ENCODE results near the gene ZNF511.

Gene ZNF511

GRCh38 chr10:133329491-133330202, 20.9 kb downstream of the ZNF511 start:
- Histone ChIP-seq H3K27ac (ENCODE audit: extremely low read depth, low read depth, low read length) (no peak overlapping the region), H3K4me3 (ENCODE audit: low read depth, low read length) (no peak overlapping the region), H3K4me1 (ENCODE audit: control insufficient read depth, insufficient read depth, low read length) (peaks cover 11% of the 10 kb centered on the region), H3K9me3 (ENCODE audit: control insufficient read depth, insufficient read depth, low read depth, low read length) (no peaks in the 10 kb centered on the region), H3K36me3 (ENCODE audit: control insufficient read depth in 2 of 2, insufficient read depth in 1 of 2, low read length in 2 of 2) (no peaks in the 10 kb centered on the region)
- CTCF ChIA-PET: interaction anchor here (0.6 to 2.6 kb wide), 44 partner anchors 9 to 1060 kb away, joined by 3 to 27 read pairs (median 4); partner anchors contain the start of gene PRAP1
- POLR2A ChIA-PET: interaction anchor here (0.6 to 1.1 kb wide), 3 partner anchors 22 to 73 kb away, joined by 3 to 5 read pairs (median 5); partner anchors contain the start of gene ECHS1
- TF ChIP-seq ZNF658 (tag by site-specific recombination; IDR thresholded peaks at IDR 0.05) (no peak), ZFP69B (tag by site-specific recombination; IDR thresholded peaks at IDR 0.05) (peak; percentile 97), ZNF777 (tag by site-specific recombination; IDR thresholded peaks at IDR 0.05; ENCODE audit: borderline replicate concordance) (no peak), ZFP3 (tag by site-specific recombination; IDR thresholded peaks at IDR 0.05; ENCODE audit: low read depth) (no peak), SETDB1 (IDR thresholded peaks at IDR 0.05; ENCODE audit: insufficient read length, low read length) (no peak), RBAK (tag by site-specific recombination; IDR thresholded peaks at IDR 0.05) (no peak), ZBTB26 (tag by site-specific recombination; optimal IDR thresholded peaks at IDR 0.05) (peak; percentile 50), SP2 (tag by site-specific recombination; IDR thresholded peaks at IDR 0.05) (peak; percentile 13; the same call in 1 of the 2 replicates), PATZ1 (tag by site-specific recombination; IDR thresholded peaks at IDR 0.05) (peak; percentile 42; the same call in 1 of the 2 replicates), ZNF37A (tag by site-specific recombination; IDR thresholded peaks at IDR 0.05) (no peak), ZNF169 (tag by site-specific recombination; IDR thresholded peaks at IDR 0.05) (no peak), KLF8 (tag by site-specific recombination; IDR thresholded peaks at IDR 0.05) (no peak), ZNF501 (tag by site-specific recombination; IDR thresholded peaks at IDR 0.05) (no peak), SP7 (tag by site-specific recombination; IDR thresholded peaks at IDR 0.05) (peak; percentile 56; the same call in 1 of the 2 replicates), ZNF549 (tag by site-specific recombination; IDR thresholded peaks at IDR 0.05) (no peak), ZBTB8A (tag by site-specific recombination; IDR thresholded peaks at IDR 0.05) (peak; percentile 89), INSM2 (tag by site-specific recombination; IDR thresholded peaks at IDR 0.05) (no peak), ZNF184 (tag by site-specific recombination; IDR thresholded peaks at IDR 0.05) (no peak), SCRT1 (tag by site-specific recombination; IDR thresholded peaks at IDR 0.05; ENCODE audit: borderline replicate concordance) (no peak), ZNF707 (tag by site-specific recombination; IDR thresholded peaks at IDR 0.05) (no peak), ZBTB44 (tag by site-specific recombination; IDR thresholded peaks at IDR 0.05) (no peak), ZBTB1 (tag by site-specific recombination; IDR thresholded peaks at IDR 0.05) (no peak), MZF1 (tag by site-specific recombination; IDR thresholded peaks at IDR 0.05; ENCODE audit: borderline replicate concordance) (no peak), ZNF830 (tag by site-specific recombination; IDR thresholded peaks at IDR 0.05; ENCODE audit: low read depth) (no peak), ZBTB20 (tag by site-specific recombination; IDR thresholded peaks at IDR 0.05) (peak; percentile 57; the same call in 1 of the 2 replicates), TRIM28 (IDR thresholded peaks at IDR 0.05; ENCODE audit: borderline replicate concordance, low read length) (no peak), ZNF146 (tag by site-specific recombination; IDR thresholded peaks at IDR 0.05) (no peak), ZNF302 (tag by site-specific recombination; IDR thresholded peaks at IDR 0.05; ENCODE audit: low read depth) (no peak), ZNF391 (tag by site-specific recombination; IDR thresholded peaks at IDR 0.05; ENCODE audit: borderline replicate concordance, low read depth) (no peak; the same call in 1 of the 2 replicates), ZBTB21 (tag by site-specific recombination; IDR thresholded peaks at IDR 0.05) (no peak), ZNF157 (tag by site-specific recombination; IDR thresholded peaks at IDR 0.05) (no peak)

Measured in HEK293 (cell line).